Endothelial cell of umbilical vein (primary cell): ENCODE measurements around the gene ACTR10. TPM values are rescaled to one million over a fixed set of nuclear protein-coding genes. Genes with fewer than 3 reads are reported as not detected.

Experiments used
- BruUV-seq: library from RNA; stranded (reverse); fragments of 400-500 nt; replicated peaks from 2 replicates; lab custom pipeline; 2021; lab: Mats Ljungman, UMichigan
- CTCF ChIA-PET: fragments of 300-600, 350-600 bp; sonication (Branson Sonifier 250); formaldehyde crosslinking; loops from one replicate; lab custom pipeline; 2021; ENCODE audit warnings: antibody characterized with exemption, inconsistent platforms; lab: Charles Lee
- POLR2A ChIA-PET: fragments of 300-600, 350-600 bp; sonication (Branson Sonifier 250); formaldehyde crosslinking; loops from one replicate; lab custom pipeline; 2021; ENCODE audit warnings: antibody characterized with exemption, inconsistent platforms; lab: Charles Lee
- DNase-seq: peaks from one replicate; pipeline ENCODE4 v3.0.0-alpha.2; 2011; ENCODE audit warnings: low read depth, low spot score
- FAIRE-seq: peaks from 2 replicates; lab custom pipeline; 2011; peaks lifted over from hg19 to GRCh38; lab: Jason Lieb, UNC
- H2AFZ ChIP-seq: 2 replicates; pipeline ENCODE4 v1.6.0; 2012; ENCODE audit warnings: low read depth, low read length, control low read depth, inconsistent platforms
- H3K27ac ChIP-seq: 2 replicates; pipeline ENCODE4 v1.5.1; 2011; ENCODE audit warnings: low read depth, mild to moderate bottlenecking, control low read depth, low read length, moderate library complexity; ENCODE audit not compliant: insufficient read depth
- H3K27me3 ChIP-seq, 2 experiments: 2 replicates each; pipeline versions ENCODE4 v1.6.0 to v1.6.1; 2011; ENCODE audit warnings: low read length in 2 of 2, mixed read lengths in 1 of 2; ENCODE audit not compliant: control insufficient read depth in 2 of 2, insufficient read depth in 2 of 2
- H3K36me3 ChIP-seq, 2 experiments: 2 replicates in 1 of 2; 3 replicates in 1 of 2; pipeline ENCODE4 v1.5.1; 2011; ENCODE audit warnings: low read length in 2 of 2, mild to moderate bottlenecking in 1 of 2, moderate library complexity in 1 of 2; ENCODE audit not compliant: control insufficient read depth in 2 of 2, insufficient read depth in 2 of 2; ENCODE audit errors: extremely low read depth in 1 of 2
- H3K4me1 ChIP-seq: 3 replicates; pipeline ENCODE4 v1.5.1; 2011; ENCODE audit warnings: mild to moderate bottlenecking, low read length; ENCODE audit not compliant: control insufficient read depth, insufficient read depth; ENCODE audit errors: extremely low read depth
- H3K4me2 ChIP-seq: 2 replicates; pipeline ENCODE4 v1.6.1; 2011; ENCODE audit warnings: low read length, control low read depth, mixed read lengths; ENCODE audit not compliant: insufficient read depth
- H3K4me3 ChIP-seq, 3 experiments: fragments of 200-600 bp in 1 of 3; sonication (generic), shearing (Covaris generic) in 1 of 3; replicated peaks in 1 of 3; 2 replicates each; pipeline ENCODE4 v1.5.1; 2011 to 2016; ENCODE audit warnings: control low read depth in 3 of 3, low read length in 3 of 3, mild to moderate bottlenecking in 2 of 3, inconsistent platforms in 1 of 3, low read depth in 1 of 3, moderate library complexity in 1 of 3; ENCODE audit not compliant: insufficient read depth in 1 of 3
- H3K79me2 ChIP-seq: 2 replicates; pipeline ENCODE4 v1.6.0; 2012; ENCODE audit warnings: low read length, inconsistent platforms; ENCODE audit not compliant: control insufficient read depth, insufficient read depth
- H3K9ac ChIP-seq: replicated peaks from 2 replicates; pipeline ENCODE3; 2011; ENCODE audit warnings: low read length, control low read depth; ENCODE audit not compliant: insufficient read depth; ENCODE audit errors: extremely low read depth
- H3K9me1 ChIP-seq: replicated peaks from 3 replicates; pipeline ENCODE4 v1.6.0; 2011; ENCODE audit warnings: mild to moderate bottlenecking, low read length; ENCODE audit not compliant: control insufficient read depth, insufficient read depth; ENCODE audit errors: extremely low read depth
- H3K9me3 ChIP-seq: replicated peaks from 2 replicates; pipeline ENCODE4 v1.5.1; 2012; ENCODE audit warnings: low read length, inconsistent platforms; ENCODE audit not compliant: control insufficient read depth, insufficient read depth
- H4K20me1 ChIP-seq: replicated peaks from 2 replicates; pipeline ENCODE3; 2011; ENCODE audit warnings: mild to moderate bottlenecking, low read length; ENCODE audit not compliant: control insufficient read depth, insufficient read depth; ENCODE audit errors: extremely low read depth
- FOS ChIP-seq: IDR thresholded peaks from 2 replicates; pipeline ENCODE4 v1.6.1; 2011; ENCODE audit warnings: mild to moderate bottlenecking, low read length, moderate library complexity, borderline replicate concordance; ENCODE audit not compliant: insufficient read depth
- JUN ChIP-seq: IDR thresholded peaks from 2 replicates; pipeline ENCODE4 v1.6.1; 2011; ENCODE audit warnings: borderline replicate concordance, low read depth; ENCODE audit not compliant: insufficient read length, insufficient read depth
- POLR2A ChIP-seq: IDR thresholded peaks from 2 replicates; pipeline ENCODE4 v1.6.1; 2012; ENCODE audit warnings: low read depth, mild to moderate bottlenecking, control low read depth, low read length
- POLR2AphosphoS5 ChIP-seq: IDR thresholded peaks from 2 replicates; pipeline ENCODE4 v1.6.1; 2012; ENCODE audit warnings: low read depth, mild to moderate bottlenecking, control low read depth, low read length, moderate library complexity; ENCODE audit not compliant: insufficient read depth
- dilution Hi-C: fragments of 300-500 bp; cut with MboI; formaldehyde crosslinking; loops from one replicate; pipeline ENCODE4 v1.15.0; 2019; ENCODE audit warnings: low sequenced_read_pairs; ENCODE audit not compliant: extremely low pct_ligation_motif_present
- intact Hi-C: fragments of 100-400 bp; cut with micrococcal nuclease; formaldehyde crosslinking; loops from one replicate; pipeline ENCODE4 v1.10.0; 2022
- polyA plus RNA-seq, 4 experiments: library from polyadenylated mRNA; depleted of rRNA in 3 of 4; stranded (reverse) in 3 of 4; unstranded in 1 of 4; fragments of >200 nt; gene quantifications; 2 replicates each; pipeline versions ENCODE4 v1.2.1 to v1.2.3, GENCODE V29; 2011 to 2012; ENCODE audit warnings: missing spikeins in 1 of 4
- total RNA-seq: library from RNA; stranded (reverse); gene quantifications from 2 replicates; pipeline ENCODE4 v1.2.3, GENCODE V29; 2021
- TF ChIP-seq, protein P1 (sequence below), 2 donors: IDR thresholded peaks; 1 replicate in 1 of 2; 2 replicates in 1 of 2; pipeline ENCODE4 v1.5.1; 2011; ENCODE audit warnings: low read length in 2 of 2, mild to moderate bottlenecking in 2 of 2, moderate library complexity in 2 of 2, control low read depth in 1 of 2, inconsistent platforms in 1 of 2, low read depth in 1 of 2; ENCODE audit not compliant: insufficient read depth in 1 of 2; ENCODE audit errors: extremely low read depth in 1 of 2

The ACTR10 gene
- total and polyA plus RNA-seq, 2 donors (not counting 3 experiments of a cell fraction or from before 2014, with no cell fraction given): 28.6 to 67.3 TPM

DNA sequence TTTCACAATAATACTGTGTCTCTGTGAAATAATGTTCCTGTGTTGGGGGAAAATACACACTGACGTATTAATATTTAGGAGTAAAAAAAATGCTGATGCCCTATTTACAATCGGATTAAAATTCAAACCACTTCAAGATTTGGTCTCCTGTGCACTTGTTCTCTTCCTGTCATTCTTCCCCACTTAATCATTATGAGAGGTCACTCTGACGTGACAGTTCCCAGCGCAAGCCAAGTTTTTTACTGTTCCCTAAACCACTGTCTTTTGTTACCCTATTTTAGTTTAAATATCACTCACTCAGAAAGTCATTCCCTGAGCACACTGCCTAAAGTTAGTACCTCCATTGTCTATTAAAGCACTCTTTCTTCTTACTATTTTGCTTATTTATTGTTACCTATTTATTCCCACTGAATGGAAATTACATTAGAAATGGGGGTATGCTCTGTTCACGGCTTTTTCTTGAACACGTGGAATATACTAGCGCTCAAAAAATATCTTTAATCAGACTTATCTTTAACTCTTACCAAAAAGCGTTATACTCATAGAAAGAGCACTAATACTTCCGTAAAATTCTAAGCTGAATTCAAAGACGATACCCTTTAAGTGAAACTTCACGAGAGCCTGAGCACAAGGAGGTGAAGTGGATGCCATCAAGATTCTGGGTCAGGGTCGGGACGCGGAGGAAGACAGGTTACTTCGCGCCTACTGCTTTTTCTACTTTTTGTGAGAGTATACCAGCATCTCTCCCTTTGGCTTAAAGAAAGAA, 44.0 kb downstream of the ACTR10 start:
- BruUV-seq: TSS peak; percentile 93

More for the DNA sequence above, 44.0 kb downstream of the ACTR10 start:
- Histone ChIP-seq H3K79me2 (peaks cover 43% of the 10 kb centered on the region), H2AFZ (peak overlapping the region; percentile 30), H3K4me1 (peaks cover 22% of the 10 kb centered on the region), H3K9me3 (no peaks in the 10 kb centered on the region), H4K20me1 (no peaks in the 10 kb centered on the region), H3K4me3 (peak overlapping the region; percentile 68 to 98 (median 77)), H3K27me3 (no peaks in the 10 kb centered on the region), H3K27ac (peak overlapping the region; percentile 72), H3K4me2 (peak overlapping the region; percentile 92), H3K9ac (peak overlapping the region; percentile 82), H3K9me1 (no peaks in the 10 kb centered on the region), H3K36me3 (peaks cover 3 to 4% of the 10 kb centered on the region in 2 experiments)
- POLR2A ChIA-PET: interaction anchor here (0.5 to 1.2 kb wide), 5 partner anchors 11 to 183 kb away, joined by 3 to 9 read pairs (median 3); partner anchors contain the start of genes ACTR10, ARID4A, KIAA0586 and TIMM9
- DNase-seq: peak; percentile 68
- intact Hi-C loops: loop anchor here (1.0 to 5.0 kb wide), 5 partner anchors 44 to 977 kb away; partner anchors contain the start of genes ACTR10, AP5M1, ARID4A and EXOC5
- CTCF ChIA-PET: interaction anchor here (1.3 to 1.4 kb wide), 3 partner anchors 8 to 136 kb away, joined by 3 read pairs; no protein-coding TSS in a partner anchor
- dilution Hi-C loops: no loop called here
- TF ChIP-seq JUN: no peak
- peak; percentile 34 for TF ChIP-seq POLR2A
- TF ChIP-seq POLR2AphosphoS5: no peak
- peak; percentile 13 for TF ChIP-seq FOS
- TF ChIP-seq, protein P1, sequence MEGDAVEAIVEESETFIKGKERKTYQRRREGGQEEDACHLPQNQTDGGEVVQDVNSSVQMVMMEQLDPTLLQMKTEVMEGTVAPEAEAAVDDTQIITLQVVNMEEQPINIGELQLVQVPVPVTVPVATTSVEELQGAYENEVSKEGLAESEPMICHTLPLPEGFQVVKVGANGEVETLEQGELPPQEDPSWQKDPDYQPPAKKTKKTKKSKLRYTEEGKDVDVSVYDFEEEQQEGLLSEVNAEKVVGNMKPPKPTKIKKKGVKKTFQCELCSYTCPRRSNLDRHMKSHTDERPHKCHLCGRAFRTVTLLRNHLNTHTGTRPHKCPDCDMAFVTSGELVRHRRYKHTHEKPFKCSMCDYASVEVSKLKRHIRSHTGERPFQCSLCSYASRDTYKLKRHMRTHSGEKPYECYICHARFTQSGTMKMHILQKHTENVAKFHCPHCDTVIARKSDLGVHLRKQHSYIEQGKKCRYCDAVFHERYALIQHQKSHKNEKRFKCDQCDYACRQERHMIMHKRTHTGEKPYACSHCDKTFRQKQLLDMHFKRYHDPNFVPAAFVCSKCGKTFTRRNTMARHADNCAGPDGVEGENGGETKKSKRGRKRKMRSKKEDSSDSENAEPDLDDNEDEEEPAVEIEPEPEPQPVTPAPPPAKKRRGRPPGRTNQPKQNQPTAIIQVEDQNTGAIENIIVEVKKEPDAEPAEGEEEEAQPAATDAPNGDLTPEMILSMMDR (IDR thresholded peaks at IDR 0.05; ENCODE audit: extremely low read depth in 1 of 2, insufficient read depth in 1 of 2, low read depth in 1 of 2, low read length in 2 of 2): no peak
- no peak for FAIRE-seq
